Ovary (tissue), 9 donors: ENCODE measurements around the gene XPC. TPM values are rescaled to one million over a fixed set of nuclear protein-coding genes. Genes with fewer than 3 reads are reported as not detected.

Source experiments
- DNase-seq, 5 donors: peaks; one replicate each; pipeline ENCODE4 v3.0.0-alpha.2; 2019 to 2020
- H3K27ac ChIP-seq, 2 donors: fragments of 200-600 bp; one replicate each; pipeline versions ENCODE4 v1.5.1 to v1.8.0; 2019 to 2022
- H3K27me3 ChIP-seq: fragments of 200-600 bp; one replicate; pipeline ENCODE4 v1.8.0; 2022
- H3K36me3 ChIP-seq: fragments of 200-600 bp; sonication (generic); one replicate; pipeline ENCODE4 v1.5.1; 2019
- H3K4me1 ChIP-seq: one replicate; pipeline ENCODE4 v1.8.1; 2013; ENCODE audit warnings: mild to moderate bottlenecking, moderate library complexity; ENCODE audit not compliant: insufficient read depth
- H3K4me3 ChIP-seq: fragments of 200-600 bp; sonication (generic); one replicate; pipeline ENCODE4 v1.5.1; 2017
- H3K9me3 ChIP-seq, 2 donors: fragments of 200-600 bp in 1 of 2; sonication (generic) in 1 of 2; one replicate each; pipeline versions ENCODE4 v1.5.1 to v1.8.1; 2013 to 2019; ENCODE audit warnings: mild to moderate bottlenecking in 1 of 2, moderate library complexity in 1 of 2
- EP300 ChIP-seq: sonication (generic); formaldehyde crosslinking; IDR thresholded peaks from one replicate; pipeline ENCODE4 v1.6.1; 2017; ENCODE audit warnings: antibody characterized with exemption
- POLR2A ChIP-seq: fragments of 450-650 bp; IDR thresholded peaks from one replicate; pipeline ENCODE4 v1.6.1; 2017; ENCODE audit warnings: antibody characterized with exemption, mild to moderate bottlenecking, moderate library complexity
- WGBS, 3 donors: extraction: QIAGEN DNeasy Blood & Tissue Kit in 1 of 3; methylation state at CpG; one replicate each; pipeline versions ENCODE4 v1.1.5 to v1.1.7; 2013 to 2017; 5-methylcytosine and 5-hydroxymethylcytosine counted together
- intact Hi-C, 4 donors: fragments of 100-400 bp; cut with DNase I; formaldehyde crosslinking; loops; one replicate each; pipeline versions ENCODE4 v1.11.0 to v1.15.1; 2022 to 2023
- polyA plus RNA-seq, 2 donors: library from polyadenylated mRNA; stranded (reverse); fragments of 200-250 nt in 1 of 2; fragments of 350-450 nt in 1 of 2; fragmentation: Illumina TruSeq in 1 of 2; extraction: RNeasy Lipid Tissue Mini Kit (QIAGEN cat#74804) in 1 of 2; gene quantifications; one replicate each; pipeline ENCODE4 v1.2.3, GENCODE V29; 2013 to 2014
- total RNA-seq, 7 donors: library from RNA; depleted of rRNA in 2 of 7; stranded (reverse); fragments of >200 nt in 2 of 7; fragmentation: NEBNext Ultra II Directional in 3 of 7; extraction: Animal tissue kit (Norgen Biotek cat#: 25700) in 3 of 7; gene quantifications; one replicate each; pipeline versions ENCODE4 v1.1.0 to v1.2.4, GENCODE V29; 2016 to 2023
- TF ChIP-seq, protein P1 (sequence below), 3 donors: fragments of 450-650 bp in 2 of 3; fragments of 200-600 bp in 1 of 3; IDR thresholded peaks; one replicate each; pipeline versions ENCODE4 v1.5.1 to v1.8.0; 2016 to 2022; ENCODE audit warnings: antibody characterized with exemption in 3 of 3, mild to moderate bottlenecking in 1 of 3
- donor health status: DM: no; HTN: no; CAD: no; lungs with moderate emphysema.
- donor health status: DM: no; HTN: no; CAD: no.
- donor health status: Bipolar disorder and iron deficiency.
- donor health status: DM: yes; HTN: yes; CAD: no.
- donor health status: DM: no; HTN: no; CAD: no.
- donor health status: DM: yes; HTN: yes; CAD: no.

Gene XPC
- total and polyA plus RNA-seq, 9 donors: 36.2 to 63.1 (median 40.6) TPM

DNA sequence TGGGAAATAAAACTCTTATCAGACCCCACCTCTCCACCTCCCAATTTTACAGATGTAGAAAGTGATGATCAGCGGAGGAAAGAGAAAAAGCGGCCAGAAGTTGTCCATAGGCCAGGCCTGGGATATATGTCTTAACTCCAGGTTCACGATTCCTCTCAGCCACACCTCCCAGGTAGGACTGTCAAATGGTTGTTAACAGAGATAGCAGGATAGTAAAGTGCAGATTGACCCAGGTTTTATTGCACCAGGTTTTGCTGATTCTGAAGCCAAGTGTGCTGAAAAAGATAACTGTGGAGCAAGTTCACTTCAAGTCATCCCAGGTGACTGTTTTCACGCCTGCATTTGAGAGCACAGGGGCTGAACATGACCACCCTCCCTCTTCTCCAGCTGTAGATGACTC, 36.4 kb upstream of the XPC start:
- no peak for DNase-seq
- TF ChIP-seq, protein P1, sequence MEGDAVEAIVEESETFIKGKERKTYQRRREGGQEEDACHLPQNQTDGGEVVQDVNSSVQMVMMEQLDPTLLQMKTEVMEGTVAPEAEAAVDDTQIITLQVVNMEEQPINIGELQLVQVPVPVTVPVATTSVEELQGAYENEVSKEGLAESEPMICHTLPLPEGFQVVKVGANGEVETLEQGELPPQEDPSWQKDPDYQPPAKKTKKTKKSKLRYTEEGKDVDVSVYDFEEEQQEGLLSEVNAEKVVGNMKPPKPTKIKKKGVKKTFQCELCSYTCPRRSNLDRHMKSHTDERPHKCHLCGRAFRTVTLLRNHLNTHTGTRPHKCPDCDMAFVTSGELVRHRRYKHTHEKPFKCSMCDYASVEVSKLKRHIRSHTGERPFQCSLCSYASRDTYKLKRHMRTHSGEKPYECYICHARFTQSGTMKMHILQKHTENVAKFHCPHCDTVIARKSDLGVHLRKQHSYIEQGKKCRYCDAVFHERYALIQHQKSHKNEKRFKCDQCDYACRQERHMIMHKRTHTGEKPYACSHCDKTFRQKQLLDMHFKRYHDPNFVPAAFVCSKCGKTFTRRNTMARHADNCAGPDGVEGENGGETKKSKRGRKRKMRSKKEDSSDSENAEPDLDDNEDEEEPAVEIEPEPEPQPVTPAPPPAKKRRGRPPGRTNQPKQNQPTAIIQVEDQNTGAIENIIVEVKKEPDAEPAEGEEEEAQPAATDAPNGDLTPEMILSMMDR (IDR thresholded peaks at IDR 0.05): no peak
- TF ChIP-seq POLR2A (no peak), EP300 (no peak)
- no peaks in the 10 kb centered on the region for H3K36me3 ChIP-seq
- WGBS, 3 donors: 97 to 99% (median 98%) methylated on average over 4 of the region's 4 CpGs
- no peak overlapping the region for H3K4me3 ChIP-seq
- H3K27me3 ChIP-seq: no peaks in the 10 kb centered on the region
- peaks cover 7% of the 10 kb centered on the region for H3K4me1 ChIP-seq
- H3K9me3 ChIP-seq: no peaks in the 10 kb centered on the region
- no peak overlapping the region for H3K27ac ChIP-seq
- intact Hi-C loops: no loop called here

DNA sequence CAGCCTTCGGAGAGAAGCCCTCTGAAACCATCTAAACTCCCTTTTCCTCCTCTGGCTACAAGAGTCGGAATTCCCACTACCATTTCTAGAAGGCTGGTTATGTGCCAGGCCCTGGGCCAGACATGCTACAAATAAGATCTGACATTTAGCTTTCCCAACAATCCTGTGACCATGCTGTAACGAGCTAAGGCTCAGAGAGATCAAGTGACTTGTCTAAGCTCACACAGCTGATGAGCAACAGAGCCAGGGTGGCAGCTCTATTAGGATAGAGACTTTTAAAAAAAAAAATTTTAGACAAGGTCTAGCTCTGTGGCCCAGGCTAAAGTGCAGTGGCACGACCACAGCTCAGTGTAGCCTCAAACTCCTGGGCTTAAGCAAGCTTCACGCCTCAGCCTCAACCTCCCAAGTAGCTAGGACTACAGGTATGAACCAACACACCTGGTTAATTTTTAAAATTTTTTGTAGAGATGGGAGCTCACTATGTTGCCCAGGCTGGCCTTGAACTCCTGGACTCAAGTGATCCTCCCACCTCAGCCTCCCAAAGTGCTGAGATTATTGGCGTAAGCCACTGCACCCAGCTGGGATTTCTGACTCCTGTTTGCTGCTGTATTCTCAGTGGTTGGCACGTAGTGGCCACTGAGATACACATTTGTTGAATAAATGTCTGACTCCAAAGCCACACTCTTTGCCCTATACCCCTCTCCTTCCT, 34.8 kb upstream of the XPC start:
- TF ChIP-seq, protein P1 (IDR thresholded peaks at IDR 0.05): no peak
- TF ChIP-seq POLR2A (no peak), EP300 (no peak)
- Histone ChIP-seq H3K27ac (no peak overlapping the region), H3K36me3 (no peaks in the 10 kb centered on the region), H3K4me1 (peaks cover 10% of the 10 kb centered on the region), H3K9me3 (no peaks in the 10 kb centered on the region), H3K4me3 (no peak overlapping the region), H3K27me3 (no peaks in the 10 kb centered on the region)
- WGBS, 3 donors: 89 to 91% (median 90%) methylated on average over 7 of the region's 7 CpGs
- DNase-seq: no peak
- intact Hi-C loops: no loop called here

DNA sequence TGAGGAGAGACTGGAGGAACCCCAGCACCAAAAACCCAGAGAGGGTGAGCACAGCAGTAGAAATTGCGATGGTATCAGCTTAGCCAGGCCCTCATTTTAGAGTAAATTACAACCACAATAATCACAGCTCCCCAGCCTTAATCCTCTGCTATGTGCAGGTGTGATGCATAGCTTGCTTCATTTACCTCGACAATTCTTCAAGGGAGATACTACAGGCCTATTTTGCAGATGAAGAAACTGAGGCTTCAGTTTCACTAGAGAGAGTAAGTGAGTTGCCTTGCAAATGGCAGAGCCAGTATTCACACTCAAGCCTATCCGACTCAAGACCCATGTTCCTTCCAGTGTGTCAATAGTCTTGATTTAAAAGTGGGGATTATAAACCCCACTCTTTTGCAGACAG, 33.6 kb upstream of the XPC start:
- H3K27me3 ChIP-seq: no peaks in the 10 kb centered on the region
- H3K4me1 ChIP-seq: peaks cover 12% of the 10 kb centered on the region
- H3K9me3 ChIP-seq: no peaks in the 10 kb centered on the region
- no peaks in the 10 kb centered on the region for H3K36me3 ChIP-seq
- no peak overlapping the region for H3K27ac ChIP-seq
- no peak for DNase-seq
- no peak overlapping the region for H3K4me3 ChIP-seq
- intact Hi-C loops: no loop called here
- WGBS, 3 donors: 78 to 100% (median 98%) methylated on average over 3 of the region's 3 CpGs
- no peak for TF ChIP-seq POLR2A

DNA sequence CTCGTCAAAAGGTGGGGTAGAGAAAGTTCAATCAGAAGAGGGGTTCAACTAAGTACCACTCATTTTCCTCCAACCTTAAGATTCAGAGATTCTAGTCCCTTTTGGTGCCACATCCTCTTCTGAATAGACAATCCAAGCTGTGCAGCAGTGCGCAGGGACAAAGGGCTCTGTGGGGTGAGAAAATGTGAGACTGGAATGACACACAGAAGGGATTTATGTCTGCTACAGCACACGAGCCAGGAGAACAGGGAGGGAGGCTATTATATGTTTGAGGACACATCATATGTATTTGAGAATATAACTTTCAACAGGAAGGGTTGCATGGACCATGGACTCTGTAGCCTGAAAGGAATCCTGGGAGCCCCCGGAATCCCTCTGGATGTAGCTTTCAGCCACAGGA, 33.2 kb upstream of the XPC start:
- Histone ChIP-seq H3K9me3 (no peaks in the 10 kb centered on the region), H3K4me1 (peaks cover 12% of the 10 kb centered on the region), H3K27me3 (no peaks in the 10 kb centered on the region), H3K36me3 (no peaks in the 10 kb centered on the region), H3K27ac (no peak overlapping the region), H3K4me3 (no peak overlapping the region)
- DNase-seq: no peak
- TF ChIP-seq POLR2A: no peak
- no peak for TF ChIP-seq EP300
- TF ChIP-seq, protein P1 (IDR thresholded peaks at IDR 0.05): no peak
- intact Hi-C loops: no loop called here
- 71 to 80% (median 77%) methylated on average over 4 of the region's 4 CpGs for WGBS, 3 donors

DNA sequence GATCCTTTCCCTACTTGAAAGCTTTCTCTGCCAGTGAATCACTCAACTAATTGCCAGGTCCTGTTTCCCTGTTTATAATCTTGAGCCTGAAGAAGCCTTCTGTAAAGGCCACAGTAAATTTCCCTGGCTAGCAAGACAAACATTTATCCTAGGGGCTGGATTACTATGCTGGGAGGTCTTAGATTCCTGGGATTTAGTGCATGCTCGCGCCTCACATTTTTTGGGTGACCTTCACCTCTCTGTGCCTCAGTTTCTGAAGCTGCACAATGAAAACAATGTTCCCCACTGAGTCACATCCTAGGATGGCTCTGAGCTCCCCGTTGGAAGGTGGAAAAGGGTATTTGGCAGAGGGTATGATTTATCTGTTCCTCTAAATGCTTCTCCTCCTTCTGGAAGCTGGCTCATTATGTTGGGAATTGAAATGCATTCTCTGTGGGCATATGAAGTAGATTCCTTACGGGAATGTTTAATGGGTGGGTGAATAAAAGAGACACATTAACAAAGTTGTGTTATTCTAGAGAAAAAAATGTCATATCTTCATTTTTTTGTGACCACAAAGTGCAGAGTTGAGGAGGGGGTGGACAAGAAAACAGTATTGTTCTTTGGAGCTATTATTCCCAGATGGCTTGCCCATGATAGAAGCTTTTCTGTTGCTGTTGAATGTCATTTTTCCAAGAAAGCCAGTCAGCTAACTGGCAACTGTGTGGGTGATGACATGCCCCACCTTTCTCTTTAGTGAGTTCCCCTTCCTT, 32.6 kb upstream of the XPC start:
- 8 to 26% (median 13%) methylated on average over 4 of the region's 4 CpGs for WGBS, 3 donors
- H3K27ac ChIP-seq: no peak overlapping the region
- no peaks in the 10 kb centered on the region for H3K36me3 ChIP-seq
- no peak for DNase-seq
- peaks cover 12% of the 10 kb centered on the region for H3K4me1 ChIP-seq
- no peaks in the 10 kb centered on the region for H3K9me3 ChIP-seq
- TF ChIP-seq EP300 (no peak), POLR2A (no peak)
- TF ChIP-seq, protein P1 (IDR thresholded peaks at IDR 0.05): no peak
- no peak overlapping the region for H3K4me3 ChIP-seq
- no peaks in the 10 kb centered on the region for H3K27me3 ChIP-seq
- intact Hi-C loops: no loop called here
